ENCODE results near the gene DCAF11. TPM values are rescaled to one million over a fixed set of nuclear protein-coding genes. Genes with fewer than 3 reads are reported as not detected.

The DCAF11 gene
- total and polyA plus RNA-seq, 2 of the 8 experiments (the other 6 are each of a cell fraction or from before 2014, with no cell fraction given): 60.4 to 63.6 TPM

GRCh38 chr14:24172871-24173281, 58.3 kb downstream of the DCAF11 start (continued):
- TF ChIP-seq TAF7 (optimal IDR thresholded peaks at IDR 0.05; ENCODE audit: borderline replicate concordance, low read depth, low read length): no peak
- no peak for TF ChIP-seq CEBPB (IDR thresholded peaks at IDR 0.05; ENCODE audit: low read depth, low read length)
- no peak for TF ChIP-seq SIX5 (IDR thresholded peaks at IDR 0.05; ENCODE audit: low read depth, low read length)
- no peak for TF ChIP-seq EZH2 (IDR thresholded peaks at IDR 0.05; ENCODE audit: low read depth, low read length, severe bottlenecking)
- TF ChIP-seq RNF2 (IDR thresholded peaks at IDR 0.05; ENCODE audit: borderline replicate concordance, low read depth, low read length, missing control alignments, poor library complexity, severe bottlenecking): no peak
- TF ChIP-seq SAP30 (IDR thresholded peaks at IDR 0.05; ENCODE audit: insufficient read depth, insufficient replicate concordance, low read length): no peak
- TF ChIP-seq FOSL1 (IDR thresholded peaks at IDR 0.05; ENCODE audit: insufficient read depth, low read depth, low read length): no peak
- TF ChIP-seq GABPA (IDR thresholded peaks at IDR 0.05; ENCODE audit: borderline replicate concordance, insufficient read depth, low read length): no peak
- TF ChIP-seq SRF (IDR thresholded peaks at IDR 0.05; ENCODE audit: low read depth, low read length): no peak

Small RNA genes within 50 kb of the gene (microRNA-seq; reads per million reads assigned to microRNA genes)
- gene MIR7703 (ENCODE audit: borderline microRNAs expressed in 2 of 2, borderline number of aligned reads in 2 of 2, borderline replicate concordance in 1 of 2): 0 reads per million in 2 experiments

Small RNA genes within 50 kb of the gene (small RNA-seq; reads per million reads assigned to genes)
- gene IRF9 (ENCODE audit: insufficient read depth) (not detected), gene RNA5SP383 (ENCODE audit: insufficient read depth) (6.5 reads per million, percentile 71 among the genes with 10 or more reads in this experiment)

Other genes starting within 250 kb of the DCAF11 start
- 16.2 and 19.2 TPM in 2 replicates for gene DHRS4, start 161.0 kb upstream of the DCAF11 start, total RNA-seq (2021; fragmentation: NEBNext Ultra II Directional; extraction: Animal tissue kit (Norgen Biotek cat#: 25700))
- 11.7 and 18.3 TPM in 2 replicates for gene DHRS4, start 161.0 kb upstream of the DCAF11 start, polyA plus RNA-seq (2011; rRNA removed)
- 15.2 and 15.4 TPM in 2 replicates for gene DHRS4L2, start 125.8 kb upstream of the DCAF11 start, total RNA-seq (2021; fragmentation: NEBNext Ultra II Directional; extraction: Animal tissue kit (Norgen Biotek cat#: 25700))
- 12.3 and 14.2 TPM in 2 replicates for gene DHRS4L2, start 125.8 kb upstream of the DCAF11 start, polyA plus RNA-seq (2011; rRNA removed)
- 8.5 and 9.0 TPM in 2 replicates for gene CARMIL3, start 62.8 kb upstream of the DCAF11 start, total RNA-seq (2021; fragmentation: NEBNext Ultra II Directional; extraction: Animal tissue kit (Norgen Biotek cat#: 25700))
- gene CARMIL3, start 62.8 kb upstream of the DCAF11 start, polyA plus RNA-seq (2011; rRNA removed): 6.0 and 7.8 TPM in 2 replicates
- gene CPNE6, start 43.2 kb upstream of the DCAF11 start, total RNA-seq (2021; fragmentation: NEBNext Ultra II Directional; extraction: Animal tissue kit (Norgen Biotek cat#: 25700)): not detected in 2 replicates
- 0.02 and 0.05 TPM in 2 replicates for gene CPNE6, start 43.2 kb upstream of the DCAF11 start, polyA plus RNA-seq (2011; rRNA removed)
- gene PCK2, start 20.5 kb upstream of the DCAF11 start, total RNA-seq (2021; fragmentation: NEBNext Ultra II Directional; extraction: Animal tissue kit (Norgen Biotek cat#: 25700)): 79.3 and 81.9 TPM in 2 replicates
- gene PCK2, start 20.5 kb upstream of the DCAF11 start, polyA plus RNA-seq (2011; rRNA removed): 115 and 221 TPM in 2 replicates
- gene NRL, start 172 bp downstream of the DCAF11 start, total RNA-seq (2021; fragmentation: NEBNext Ultra II Directional; extraction: Animal tissue kit (Norgen Biotek cat#: 25700)): 1.1 TPM in 2 replicates
- 2.1 and 2.2 TPM in 2 replicates for gene NRL, start 172 bp downstream of the DCAF11 start, polyA plus RNA-seq (2011; rRNA removed)
- 0.33 and 0.76 TPM in 2 replicates for gene FITM1, start 15.9 kb downstream of the DCAF11 start, total RNA-seq (2021; fragmentation: NEBNext Ultra II Directional; extraction: Animal tissue kit (Norgen Biotek cat#: 25700))
- 0.53 and 0.80 TPM in 2 replicates for gene FITM1, start 15.9 kb downstream of the DCAF11 start, polyA plus RNA-seq (2011; rRNA removed)
- 85.9 and 91.7 TPM in 2 replicates for gene PSME1, start 21.4 kb downstream of the DCAF11 start, total RNA-seq (2021; fragmentation: NEBNext Ultra II Directional; extraction: Animal tissue kit (Norgen Biotek cat#: 25700))
- 57.4 and 74.9 TPM in 2 replicates for gene PSME1, start 21.4 kb downstream of the DCAF11 start, polyA plus RNA-seq (2011; rRNA removed)
- 36.9 and 38.4 TPM in 2 replicates for gene EMC9, start 26.8 kb downstream of the DCAF11 start, total RNA-seq (2021; fragmentation: NEBNext Ultra II Directional; extraction: Animal tissue kit (Norgen Biotek cat#: 25700))
- 47.2 and 60.1 TPM in 2 replicates for gene EMC9, start 26.8 kb downstream of the DCAF11 start, polyA plus RNA-seq (2011; rRNA removed)
- 111 and 118 TPM in 2 replicates for gene PSME2, start 31.8 kb downstream of the DCAF11 start, total RNA-seq (2021; fragmentation: NEBNext Ultra II Directional; extraction: Animal tissue kit (Norgen Biotek cat#: 25700))
- 71.8 and 76.8 TPM in 2 replicates for gene PSME2, start 31.8 kb downstream of the DCAF11 start, polyA plus RNA-seq (2011; rRNA removed)
- gene RNF31, start 32.7 kb downstream of the DCAF11 start, total RNA-seq (2021; fragmentation: NEBNext Ultra II Directional; extraction: Animal tissue kit (Norgen Biotek cat#: 25700)): 57.8 and 72.0 TPM in 2 replicates
- 17.5 and 40.6 TPM in 2 replicates for gene RNF31, start 32.7 kb downstream of the DCAF11 start, polyA plus RNA-seq (2011; rRNA removed)
- gene IRF9, start 46.5 kb downstream of the DCAF11 start, total RNA-seq (2021; fragmentation: NEBNext Ultra II Directional; extraction: Animal tissue kit (Norgen Biotek cat#: 25700)): 11.1 and 11.4 TPM in 2 replicates
- 13.2 and 13.3 TPM in 2 replicates for gene IRF9, start 46.5 kb downstream of the DCAF11 start, polyA plus RNA-seq (2011; rRNA removed)
- 25.8 and 28.5 TPM in 2 replicates for gene REC8, start 57.3 kb downstream of the DCAF11 start, total RNA-seq (2021; fragmentation: NEBNext Ultra II Directional; extraction: Animal tissue kit (Norgen Biotek cat#: 25700))
- 9.8 and 19.1 TPM in 2 replicates for gene REC8, start 57.3 kb downstream of the DCAF11 start, polyA plus RNA-seq (2011; rRNA removed)
- gene IPO4, start 74.0 kb downstream of the DCAF11 start, total RNA-seq (2021; fragmentation: NEBNext Ultra II Directional; extraction: Animal tissue kit (Norgen Biotek cat#: 25700)): 108 and 109 TPM in 2 replicates
- gene IPO4, start 74.0 kb downstream of the DCAF11 start, polyA plus RNA-seq (2011; rRNA removed): 55.5 and 80.6 TPM in 2 replicates
- 22.2 and 25.3 TPM in 2 replicates for gene TM9SF1, start 80.7 kb downstream of the DCAF11 start, total RNA-seq (2021; fragmentation: NEBNext Ultra II Directional; extraction: Animal tissue kit (Norgen Biotek cat#: 25700))
- gene TM9SF1, start 80.7 kb downstream of the DCAF11 start, polyA plus RNA-seq (2011; rRNA removed): 24.6 and 29.2 TPM in 2 replicates
- 0.28 TPM in 1 of 2 replicates, not detected in the other for gene TSSK4, start 90.9 kb downstream of the DCAF11 start, total RNA-seq (2021; fragmentation: NEBNext Ultra II Directional; extraction: Animal tissue kit (Norgen Biotek cat#: 25700))
- gene TSSK4, start 90.9 kb downstream of the DCAF11 start, polyA plus RNA-seq (2011; rRNA removed): 0.05 TPM in 1 of 2 replicates, not detected in the other
- 32.9 and 36.4 TPM in 2 replicates for gene CHMP4A, start 98.7 kb downstream of the DCAF11 start, total RNA-seq (2021; fragmentation: NEBNext Ultra II Directional; extraction: Animal tissue kit (Norgen Biotek cat#: 25700))
- 23.4 and 37.6 TPM in 2 replicates for gene CHMP4A, start 98.7 kb downstream of the DCAF11 start, polyA plus RNA-seq (2011; rRNA removed)
- 14.3 and 17.7 TPM in 2 replicates for gene MDP1, start 101.3 kb downstream of the DCAF11 start, total RNA-seq (2021; fragmentation: NEBNext Ultra II Directional; extraction: Animal tissue kit (Norgen Biotek cat#: 25700))
- 25.3 and 32.2 TPM in 2 replicates for gene MDP1, start 101.3 kb downstream of the DCAF11 start, polyA plus RNA-seq (2011; rRNA removed)
- gene NEDD8, start 117.6 kb downstream of the DCAF11 start, total RNA-seq (2021; fragmentation: NEBNext Ultra II Directional; extraction: Animal tissue kit (Norgen Biotek cat#: 25700)): 241 and 253 TPM in 2 replicates
- gene NEDD8, start 117.6 kb downstream of the DCAF11 start, polyA plus RNA-seq (2011; rRNA removed): 196 and 317 TPM in 2 replicates
- gene GMPR2, start 118.2 kb downstream of the DCAF11 start, total RNA-seq (2021; fragmentation: NEBNext Ultra II Directional; extraction: Animal tissue kit (Norgen Biotek cat#: 25700)): 85.3 and 88.3 TPM in 2 replicates
- 52.9 and 61.6 TPM in 2 replicates for gene GMPR2, start 118.2 kb downstream of the DCAF11 start, polyA plus RNA-seq (2011; rRNA removed)
- 31.0 and 36.7 TPM in 2 replicates for gene TINF2, start 127.8 kb downstream of the DCAF11 start, total RNA-seq (2021; fragmentation: NEBNext Ultra II Directional; extraction: Animal tissue kit (Norgen Biotek cat#: 25700))
- 23.5 and 31.7 TPM in 2 replicates for gene TINF2, start 127.8 kb downstream of the DCAF11 start, polyA plus RNA-seq (2011; rRNA removed)
- 2.0 and 2.2 TPM in 2 replicates for gene TGM1, start 148.4 kb downstream of the DCAF11 start, total RNA-seq (2021; fragmentation: NEBNext Ultra II Directional; extraction: Animal tissue kit (Norgen Biotek cat#: 25700))
- gene TGM1, start 148.4 kb downstream of the DCAF11 start, polyA plus RNA-seq (2011; rRNA removed): 1.8 and 4.1 TPM in 2 replicates
- gene RABGGTA, start 156.8 kb downstream of the DCAF11 start, total RNA-seq (2021; fragmentation: NEBNext Ultra II Directional; extraction: Animal tissue kit (Norgen Biotek cat#: 25700)): 16.0 and 16.9 TPM in 2 replicates
- gene RABGGTA, start 156.8 kb downstream of the DCAF11 start, polyA plus RNA-seq (2011; rRNA removed): 49.8 and 65.1 TPM in 2 replicates
- gene DHRS1, start 185.0 kb downstream of the DCAF11 start, total RNA-seq (2021; fragmentation: NEBNext Ultra II Directional; extraction: Animal tissue kit (Norgen Biotek cat#: 25700)): 8.8 and 13.4 TPM in 2 replicates
- 31.7 and 40.2 TPM in 2 replicates for gene DHRS1, start 185.0 kb downstream of the DCAF11 start, polyA plus RNA-seq (2011; rRNA removed)
- 34.8 and 39.3 TPM in 2 replicates for gene NOP9, start 185.1 kb downstream of the DCAF11 start, total RNA-seq (2021; fragmentation: NEBNext Ultra II Directional; extraction: Animal tissue kit (Norgen Biotek cat#: 25700))
- 17.8 and 22.4 TPM in 2 replicates for gene NOP9, start 185.1 kb downstream of the DCAF11 start, polyA plus RNA-seq (2011; rRNA removed)
- not detected in 2 replicates for gene CIDEB, start 193.2 kb downstream of the DCAF11 start, total RNA-seq (2021; fragmentation: NEBNext Ultra II Directional; extraction: Animal tissue kit (Norgen Biotek cat#: 25700))
- 0.09 and 0.11 TPM in 2 replicates for gene CIDEB, start 193.2 kb downstream of the DCAF11 start, polyA plus RNA-seq (2011; rRNA removed)
- gene LTB4R2, start 195.4 kb downstream of the DCAF11 start, total RNA-seq (2021; fragmentation: NEBNext Ultra II Directional; extraction: Animal tissue kit (Norgen Biotek cat#: 25700)): 6.7 and 7.0 TPM in 2 replicates
- 5.3 and 9.8 TPM in 2 replicates for gene LTB4R2, start 195.4 kb downstream of the DCAF11 start, polyA plus RNA-seq (2011; rRNA removed)
- gene LTB4R, start 196.7 kb downstream of the DCAF11 start, total RNA-seq (2021; fragmentation: NEBNext Ultra II Directional; extraction: Animal tissue kit (Norgen Biotek cat#: 25700)): 4.1 and 6.8 TPM in 2 replicates
- gene LTB4R, start 196.7 kb downstream of the DCAF11 start, polyA plus RNA-seq (2011; rRNA removed): 6.7 and 9.7 TPM in 2 replicates
- 0.35 and 0.69 TPM in 2 replicates for gene ADCY4, start 220.3 kb downstream of the DCAF11 start, total RNA-seq (2021; fragmentation: NEBNext Ultra II Directional; extraction: Animal tissue kit (Norgen Biotek cat#: 25700))
- 0.27 and 0.57 TPM in 2 replicates for gene ADCY4, start 220.3 kb downstream of the DCAF11 start, polyA plus RNA-seq (2011; rRNA removed)
- 0.39 and 0.55 TPM in 2 replicates for gene RIPK3, start 225.2 kb downstream of the DCAF11 start, total RNA-seq (2021; fragmentation: NEBNext Ultra II Directional; extraction: Animal tissue kit (Norgen Biotek cat#: 25700))
- 0.20 and 0.24 TPM in 2 replicates for gene RIPK3, start 225.2 kb downstream of the DCAF11 start, polyA plus RNA-seq (2011; rRNA removed)

All from H1 (cell line).